Left lobe of liver (tissue), 2 donors: ENCODE data around the gene MR1. TPM values are rescaled to one million over a fixed set of nuclear protein-coding genes. Genes with fewer than 3 reads are reported as not detected.
"Not testable (repeated sequence)": the region's sequence is repeated elsewhere in the genome, so short reads cannot be mapped to it uniquely, and the experiment has no call there.

ENCODE experiments used
- ATAC-seq: fragments of 200-7000 bp; cut with Tn5 transposase; one replicate; pipeline ENCODE4 v1.9.1; 2020; ENCODE audit warnings: mild to moderate bottlenecking, moderate library complexity
- DNase-seq: peaks from one replicate; pipeline ENCODE4 v3.0.0-alpha.2; 2020; ENCODE audit warnings: low spot score
- total RNA-seq: library from RNA; stranded (reverse); gene quantifications from one replicate; pipeline ENCODE4 v1.2.1, GENCODE V29; 2021
- donor health status: DM: no; HTN: no; CAD: no; lungs with moderate emphysema.
- donor health status: DM: no; HTN: yes; CAD: no.

The MR1 gene
- total RNA-seq, 1 donor from 2014 or later: 6.7 TPM

- no peak for ATAC-seq
- DNase-seq: no peak
These were observed 5.2 kb upstream of the MR1 start for GRCh38 chr1:181028615-181029014.

GRCh38 chr1:181032535-181032934 lies 1.2 kb upstream of the MR1 start:
- ATAC-seq (no peak), DNase-seq (no peak)

DNA sequence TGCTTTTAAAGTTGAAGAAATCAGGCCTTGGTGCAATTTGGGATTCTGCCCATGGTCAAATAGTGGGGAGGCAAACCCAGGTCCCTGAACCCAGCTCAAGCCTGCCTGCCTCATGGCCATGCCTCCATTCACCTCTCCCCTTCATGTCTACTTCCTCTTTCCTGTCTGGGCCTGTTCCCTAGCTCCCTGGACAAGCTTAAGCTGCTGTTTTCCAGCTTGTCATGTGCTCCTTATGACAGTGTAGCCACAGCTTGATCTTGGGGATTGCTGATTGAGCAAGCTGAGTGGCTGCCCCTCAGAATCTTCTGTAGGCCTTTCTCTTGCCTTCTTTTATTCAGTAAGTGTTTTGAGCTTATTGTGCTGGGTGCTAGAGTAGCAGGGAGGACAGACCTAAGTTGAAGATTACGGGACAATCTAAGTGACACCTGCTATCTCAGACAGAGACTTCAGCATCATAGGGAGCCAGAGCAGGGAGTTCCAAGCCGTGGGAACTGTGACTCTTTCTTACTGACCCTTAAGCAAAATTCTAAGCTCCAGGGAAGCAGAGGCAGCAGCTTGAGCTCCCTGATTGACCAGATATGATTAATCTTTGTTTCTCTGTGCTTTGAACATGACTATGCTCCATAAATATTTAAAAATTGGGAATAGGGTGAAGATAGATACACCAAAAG lies 520 bp upstream of the MR1 start:
- ATAC-seq (peak; percentile 64), DNase-seq (no peak)

DNA sequence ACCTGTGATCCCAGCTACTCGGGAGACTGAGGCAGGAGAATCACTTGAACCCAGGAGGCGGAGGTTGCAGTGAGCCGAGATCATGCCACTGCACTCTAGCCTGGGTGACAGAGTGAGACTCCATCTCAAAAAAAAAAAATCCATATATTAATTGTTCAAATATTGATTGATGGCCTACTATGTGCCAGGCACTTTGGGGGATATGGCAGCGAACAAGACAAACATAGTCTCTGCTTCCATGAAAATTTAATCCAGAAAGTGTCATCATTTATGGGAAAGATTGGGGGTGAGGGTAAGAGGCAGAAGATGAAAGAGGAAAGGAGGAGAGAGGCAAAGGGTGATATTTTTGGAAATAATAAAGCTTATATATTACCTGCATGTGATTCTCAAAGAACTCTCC lies 1.4 kb downstream of the MR1 start:
- not testable (repeated sequence) for ATAC-seq, DNase-seq

DNA sequence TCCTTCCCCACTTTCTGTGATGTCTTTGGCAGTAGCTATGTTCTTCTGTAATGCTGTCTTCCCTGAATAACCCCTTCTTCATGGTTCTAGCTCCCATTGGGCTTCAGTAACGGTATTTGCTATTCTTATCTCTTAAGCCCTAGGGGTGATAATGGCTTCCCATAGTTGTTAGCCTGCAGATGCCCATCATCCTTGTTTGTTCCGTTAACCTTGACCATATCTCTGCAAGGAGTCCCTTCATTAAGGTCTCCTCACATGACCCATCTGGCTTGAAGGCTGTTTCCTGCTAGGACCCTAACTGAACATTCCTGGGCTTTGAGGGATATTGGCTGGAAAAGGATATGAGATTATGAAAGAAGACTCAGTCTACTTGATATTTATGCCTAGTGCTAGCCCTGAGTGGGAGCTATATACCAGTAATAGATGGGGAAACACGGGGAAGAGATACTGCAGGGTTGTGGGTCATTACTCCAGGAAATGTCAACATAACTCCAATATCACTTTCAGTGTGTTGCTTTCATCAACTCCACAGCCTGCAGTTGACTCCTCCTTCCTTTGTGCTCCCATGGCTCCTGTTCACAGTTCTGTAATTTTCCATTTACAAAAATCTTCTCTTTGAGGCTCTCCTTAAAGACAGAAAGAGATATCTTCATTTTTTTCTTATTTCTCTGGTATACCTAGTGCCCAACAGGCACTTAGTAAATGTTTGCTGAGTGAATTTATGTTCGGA lies 2.5 kb downstream of the MR1 start:
- DNase-seq: no peak
- no peak for ATAC-seq

DNA sequence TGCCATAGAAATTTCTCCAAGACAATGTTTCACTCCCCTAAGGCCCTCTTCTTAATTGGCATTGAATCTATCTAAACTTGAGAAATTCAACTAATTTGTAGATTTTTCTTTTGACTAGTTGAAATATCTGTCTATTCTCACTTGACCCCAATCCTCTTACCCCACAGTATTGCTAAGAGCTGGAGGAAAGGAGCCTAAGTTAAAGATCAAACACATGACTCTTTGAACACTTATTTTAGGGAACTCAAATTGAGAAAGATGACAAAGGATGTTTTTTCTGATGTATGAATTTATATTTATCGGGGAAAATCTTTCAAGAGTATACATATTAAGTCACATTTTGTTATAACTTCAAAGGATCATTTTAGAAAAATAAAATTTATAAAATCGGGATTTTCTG lies 3.6 kb downstream of the MR1 start:
- DNase-seq (no peak), ATAC-seq (no peak)

- ATAC-seq: peak; percentile 76
- DNase-seq: peak; percentile 57
These were observed 4.7 kb downstream of the MR1 start for GRCh38 chr1:181038399-181038873.

- peak; percentile 74 for DNase-seq
- peak; percentile 76 for ATAC-seq
These were observed 6.6 kb downstream of the MR1 start for GRCh38 chr1:181040284-181040865.

DNA sequence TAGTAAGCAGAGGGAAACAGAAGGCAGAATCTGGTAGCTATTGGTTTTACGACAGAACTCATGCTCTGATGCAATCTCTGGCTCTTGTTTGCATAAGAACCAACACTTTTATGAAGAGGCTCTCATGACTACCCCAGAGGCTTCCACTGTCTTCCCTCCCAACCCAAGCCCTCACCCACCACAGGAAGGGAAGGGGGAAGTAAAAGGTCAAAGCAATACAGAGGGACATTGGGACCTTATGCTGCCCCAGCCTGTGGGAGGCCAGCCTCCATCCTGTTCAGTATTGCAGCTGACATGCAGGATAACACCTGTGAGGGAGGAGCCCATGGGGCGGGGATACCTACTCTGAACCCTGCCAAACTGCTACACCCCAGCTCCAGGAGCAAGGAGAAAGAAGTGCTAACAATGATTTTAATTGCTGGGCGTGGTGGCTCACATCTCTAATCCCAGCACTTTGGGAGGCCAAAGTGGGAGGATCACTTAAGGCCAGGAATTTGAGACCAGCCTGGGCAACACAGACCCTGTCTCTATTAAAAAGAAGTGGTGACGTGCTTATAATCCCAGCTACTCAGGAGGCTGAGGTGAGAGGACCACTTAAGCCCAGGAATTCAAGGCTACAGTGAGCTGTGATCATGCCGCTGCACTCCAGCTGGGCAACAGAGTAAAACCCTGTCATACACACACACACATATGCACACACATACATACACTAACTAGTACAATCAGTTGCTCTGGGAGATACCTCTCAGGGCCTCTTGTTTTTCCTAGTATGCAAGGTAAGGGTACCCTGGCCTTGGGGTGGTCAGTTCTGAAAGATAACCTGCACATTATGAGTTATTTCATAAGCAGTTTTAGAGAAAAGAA lies 9.5 kb downstream of the MR1 start:
- peak; percentile 60 for ATAC-seq

GRCh38 chr1:181044449-181044966 lies 10.7 kb downstream of the MR1 start:
- DNase-seq: peak; percentile 73
- ATAC-seq: peak; percentile 87

More for the DNA sequence above, 9.5 kb downstream of the MR1 start:
- DNase-seq: no peak

- ATAC-seq, DNase-seq: not testable (repeated sequence)
These were observed 12.2 kb downstream of the MR1 start for GRCh38 chr1:181045946-181046345.

GRCh38 chr1:181049378-181049777 lies 15.6 kb downstream of the MR1 start:
- DNase-seq: no peak
- no peak for ATAC-seq

DNA sequence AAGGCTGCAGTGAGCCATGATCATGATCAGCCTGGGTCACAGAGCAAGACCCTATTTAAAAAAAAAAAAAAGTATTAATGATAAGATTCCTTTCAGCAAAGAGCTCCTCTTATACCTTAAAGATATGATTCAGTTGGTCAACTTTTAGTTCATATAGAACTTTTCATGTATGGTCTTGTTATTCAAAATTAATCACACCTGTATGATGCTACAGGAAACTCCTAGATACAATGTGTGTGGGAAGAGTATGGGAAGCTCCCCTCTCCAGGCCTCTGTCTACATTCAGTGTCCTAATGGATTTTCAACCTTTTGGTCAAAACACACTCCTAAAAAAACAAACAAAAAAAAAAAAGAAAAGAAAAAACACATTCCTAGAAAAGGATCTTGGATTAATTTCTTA lies 17.1 kb downstream of the MR1 start:
- DNase-seq: no peak
- ATAC-seq: no peak

- DNase-seq: no peak
- ATAC-seq: no peak
These were observed 22.8 kb downstream of the MR1 start for GRCh38 chr1:181056560-181056959.

GRCh38 chr1:181057079-181057478 lies 23.3 kb downstream of the MR1 start:
- no peak for DNase-seq
- no peak for ATAC-seq

DNA sequence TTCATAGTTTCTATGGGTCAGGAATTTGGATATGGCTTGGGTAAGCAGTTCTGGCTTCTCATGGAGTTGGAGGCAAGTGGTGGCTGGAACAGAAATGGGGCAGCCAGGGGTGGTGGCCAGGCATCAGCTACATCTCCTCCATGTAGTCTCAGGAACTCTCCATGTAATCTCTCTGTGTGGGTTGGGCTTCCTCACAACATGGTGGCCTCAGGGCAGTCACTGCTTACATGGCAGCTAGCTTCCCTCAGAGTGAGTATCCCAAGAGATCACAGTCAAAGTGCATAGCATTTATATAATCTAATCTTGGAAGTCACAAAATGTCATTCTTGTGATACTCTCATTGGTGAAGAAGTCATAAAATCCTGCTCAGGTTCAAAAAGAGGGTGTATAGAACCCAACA lies 25.7 kb downstream of the MR1 start:
- no peak for DNase-seq
- no peak for ATAC-seq

GRCh38 chr1:181060066-181060465 lies 26.3 kb downstream of the MR1 start:
- no peak for ATAC-seq

GRCh38 chr1:181060947-181061346 lies 27.2 kb downstream of the MR1 start:
- DNase-seq, ATAC-seq: not testable (repeated sequence)

More at GRCh38 chr1:181060066-181060465, 26.3 kb downstream of the MR1 start:
- DNase-seq: no peak

- DNase-seq (no peak), ATAC-seq (no peak)
These were observed 27.7 kb downstream of the MR1 start for GRCh38 chr1:181061487-181061886.
